HG03280 (cell line): ENCODE data around the gene TMEM25.
"Not testable (repeated sequence)": the region's sequence is repeated elsewhere in the genome, so short reads cannot be mapped to it uniquely, and the experiment has no call there.

Experiments used
- ATAC-seq: cut with Tn5 transposase; IDR thresholded peaks from one replicate; pipeline ENCODE4 v1.9.1; 2021; ENCODE audit warnings: mild to moderate bottlenecking, moderate library complexity; ENCODE audit not compliant: unreplicated experiment

Gene TMEM25

GRCh38 chr11:118530683-118531596 is at the start of gene TMEM25:
TMEM25 (plus strand) TSS chr11:118531192; CDS start chr11:118531802, 610 bp downstream.
- peak; percentile 64 for ATAC-seq

- not testable (repeated sequence) for ATAC-seq
Observed at GRCh38 chr11:118481238-118481637, 49.8 kb upstream of the TMEM25 start.

GRCh38 chr11:118484405-118484804 is 46.6 kb upstream of the TMEM25 start:
- no peak for ATAC-seq

- no peak for ATAC-seq
Observed at GRCh38 chr11:118485273-118485672, 45.7 kb upstream of the TMEM25 start.

GRCh38 chr11:118488480-118489109 is 42.4 kb upstream of the TMEM25 start:
- no peak for ATAC-seq

- no peak for ATAC-seq
Observed at GRCh38 chr11:118491041-118491440, 40.0 kb upstream of the TMEM25 start.

GRCh38 chr11:118497831-118498230 is 33.2 kb upstream of the TMEM25 start:
- no peak for ATAC-seq

- no peak for ATAC-seq
Observed at GRCh38 chr11:118503216-118503615, 27.8 kb upstream of the TMEM25 start.

GRCh38 chr11:118511601-118512000 is 19.4 kb upstream of the TMEM25 start:
- ATAC-seq = no peak

GRCh38 chr11:118514103-118514502 is 16.9 kb upstream of the TMEM25 start:
- no peak for ATAC-seq

- ATAC-seq = no peak
Observed at GRCh38 chr11:118519549-118519948, 11.4 kb upstream of the TMEM25 start.

- ATAC-seq = no peak
Observed at GRCh38 chr11:118521892-118522311, 9.1 kb upstream of the TMEM25 start.

GRCh38 chr11:118522571-118523072 is 8.4 kb upstream of the TMEM25 start:
- ATAC-seq = no peak

GRCh38 chr11:118524356-118524755 is 6.6 kb upstream of the TMEM25 start:
- no peak for ATAC-seq

GRCh38 chr11:118524757-118525470 is 6.1 kb upstream of the TMEM25 start:
- ATAC-seq = no peak

- ATAC-seq = no peak
Observed at GRCh38 chr11:118526688-118527087, 4.3 kb upstream of the TMEM25 start.

- no peak for ATAC-seq
Observed at GRCh38 chr11:118527109-118527508, 3.9 kb upstream of the TMEM25 start, which contains the start of gene TTC36. TTC36 (plus strand) TSS chr11:118527474; CDS start chr11:118527495, 21 bp downstream.

- ATAC-seq = no peak
Observed at GRCh38 chr11:118528511-118528910, 2.5 kb upstream of the TMEM25 start.

- no peak for ATAC-seq
Observed at GRCh38 chr11:118529584-118530175, 1.3 kb upstream of the TMEM25 start.

- no peak for ATAC-seq
Observed at GRCh38 chr11:118530180-118530682, 761 bp upstream of the TMEM25 start.
